HEK293 (cell line): ENCODE results near the gene CCDC9B.

ENCODE experiments used
- MYNN ChIP-seq: fragments of 450-650 bp; formaldehyde crosslinking; IDR thresholded peaks from 2 replicates; pipeline ENCODE4 v1.5.1; 2016; ENCODE audit warnings: missing biosample characterization, missing genetic modification characterization, borderline replicate concordance
- ZNF112 ChIP-seq: fragments of 450-650 bp; formaldehyde crosslinking; IDR thresholded peaks from 2 replicates; pipeline ENCODE4 v1.5.0; 2017; ENCODE audit warnings: missing biosample characterization, missing genetic modification characterization
- ZNF132 ChIP-seq: fragments of 450-650 bp; formaldehyde crosslinking; IDR thresholded peaks from 2 replicates; pipeline ENCODE4 v1.5.1; 2017; ENCODE audit warnings: missing biosample characterization, missing genetic modification characterization, borderline replicate concordance
- ZNF2 ChIP-seq: fragments of 450-650 bp; formaldehyde crosslinking; IDR thresholded peaks from 2 replicates; pipeline ENCODE4 v1.5.1; 2016; ENCODE audit warnings: missing biosample characterization, missing genetic modification characterization
- ZNF274 ChIP-seq, 2 experiments: fragments of 200-500 bp in 1 of 2; fragments of 450-650 bp in 1 of 2; sonication (Bioruptor generic) in 1 of 2; formaldehyde crosslinking in 1 of 2; IDR thresholded peaks; 2 replicates each; pipeline versions ENCODE4 v1.5.1 to v1.6.1; 2014 to 2016; ENCODE audit warnings: borderline replicate concordance in 1 of 2, inconsistent platforms in 1 of 2, low read length in 1 of 2, missing biosample characterization in 1 of 2, missing genetic modification characterization in 1 of 2
- ZNF341 ChIP-seq: fragments of 450-650 bp; formaldehyde crosslinking; IDR thresholded peaks from 2 replicates; pipeline ENCODE4; 2016; ENCODE audit warnings: low read depth, missing biosample characterization, missing genetic modification characterization
- ZNF514 ChIP-seq: fragments of 450-650 bp; formaldehyde crosslinking; IDR thresholded peaks from 2 replicates; pipeline ENCODE4 v1.5.1; 2016; ENCODE audit warnings: missing biosample characterization, missing genetic modification characterization
- ZNF777 ChIP-seq: fragments of 450-650 bp; formaldehyde crosslinking; IDR thresholded peaks from 2 replicates; pipeline ENCODE4 v1.5.1; 2017; ENCODE audit warnings: missing biosample characterization, missing genetic modification characterization, borderline replicate concordance
- ZNF830 ChIP-seq: fragments of 450-650 bp; IDR thresholded peaks from 2 replicates; pipeline ENCODE4 v1.5.0; 2018; ENCODE audit warnings: missing biosample characterization, missing genetic modification characterization, low read depth, mild to moderate bottlenecking, moderate library complexity
- TF ChIP-seq, protein P1 (sequence below): fragments of 450-650 bp; formaldehyde crosslinking; IDR thresholded peaks from 2 replicates; pipeline ENCODE4 v1.5.1; 2016; ENCODE audit warnings: missing biosample characterization, missing genetic modification characterization
- TF ChIP-seq, protein P2 (sequence below): fragments of 450-650 bp; formaldehyde crosslinking; IDR thresholded peaks from 2 replicates; pipeline ENCODE4 v1.5.1; 2016; ENCODE audit warnings: missing biosample characterization, missing genetic modification characterization

DNA sequence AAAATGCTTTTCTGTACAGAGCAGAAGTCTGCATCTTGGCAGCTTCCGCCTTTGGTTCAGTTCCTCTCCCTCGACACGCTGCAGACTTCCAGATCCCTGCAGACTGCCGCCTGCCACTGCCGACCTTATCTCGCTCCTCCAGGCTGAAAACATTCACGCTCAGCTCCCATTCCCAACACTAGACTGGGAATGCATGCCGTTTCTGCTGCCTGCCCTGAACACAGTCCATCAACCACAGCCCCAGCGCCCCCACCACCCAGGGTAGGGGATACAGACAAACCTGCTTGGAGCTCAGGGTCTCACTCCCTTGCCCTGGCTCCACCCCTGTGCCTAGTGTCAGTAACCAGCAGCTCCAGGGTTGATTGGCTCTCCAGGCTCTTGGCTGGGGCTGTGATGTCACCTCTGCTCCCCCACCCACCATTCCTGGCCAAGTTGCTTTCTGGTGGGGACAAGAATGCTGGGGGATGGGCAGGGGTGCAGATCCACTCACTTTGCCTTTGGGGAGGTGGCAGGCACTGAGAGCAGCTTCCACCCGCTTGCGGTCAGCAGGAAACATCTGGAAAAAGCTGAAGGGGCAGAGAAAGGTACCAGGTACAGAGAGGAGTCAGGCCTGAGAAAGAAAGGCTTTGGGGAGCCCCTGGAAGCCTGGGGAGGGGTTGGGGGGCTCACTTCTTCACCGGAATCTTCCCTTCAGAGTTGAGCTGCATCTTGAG lies 39.1 kb downstream of the CCDC9B start:
- TF ChIP-seq ZNF2 (tag by site-specific recombination): no peak
- TF ChIP-seq, protein P1, sequence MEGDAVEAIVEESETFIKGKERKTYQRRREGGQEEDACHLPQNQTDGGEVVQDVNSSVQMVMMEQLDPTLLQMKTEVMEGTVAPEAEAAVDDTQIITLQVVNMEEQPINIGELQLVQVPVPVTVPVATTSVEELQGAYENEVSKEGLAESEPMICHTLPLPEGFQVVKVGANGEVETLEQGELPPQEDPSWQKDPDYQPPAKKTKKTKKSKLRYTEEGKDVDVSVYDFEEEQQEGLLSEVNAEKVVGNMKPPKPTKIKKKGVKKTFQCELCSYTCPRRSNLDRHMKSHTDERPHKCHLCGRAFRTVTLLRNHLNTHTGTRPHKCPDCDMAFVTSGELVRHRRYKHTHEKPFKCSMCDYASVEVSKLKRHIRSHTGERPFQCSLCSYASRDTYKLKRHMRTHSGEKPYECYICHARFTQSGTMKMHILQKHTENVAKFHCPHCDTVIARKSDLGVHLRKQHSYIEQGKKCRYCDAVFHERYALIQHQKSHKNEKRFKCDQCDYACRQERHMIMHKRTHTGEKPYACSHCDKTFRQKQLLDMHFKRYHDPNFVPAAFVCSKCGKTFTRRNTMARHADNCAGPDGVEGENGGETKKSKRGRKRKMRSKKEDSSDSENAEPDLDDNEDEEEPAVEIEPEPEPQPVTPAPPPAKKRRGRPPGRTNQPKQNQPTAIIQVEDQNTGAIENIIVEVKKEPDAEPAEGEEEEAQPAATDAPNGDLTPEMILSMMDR: no peak
- TF ChIP-seq ZNF830: no peak
- no peak for TF ChIP-seq ZNF274 (IDR thresholded peaks at IDR 0.05; ENCODE audit: low read length)
- TF ChIP-seq ZNF274 (tag by site-specific recombination; IDR thresholded peaks at IDR 0.05; ENCODE audit: borderline replicate concordance): no peak
- no peak for TF ChIP-seq ZNF132 (tag by site-specific recombination)
- TF ChIP-seq ZNF514 (tag by site-specific recombination): no peak
- no peak for TF ChIP-seq MYNN (tag by site-specific recombination)
- TF ChIP-seq ZNF112 (tag by site-specific recombination): no peak
- TF ChIP-seq ZNF341 (tag by site-specific recombination): no peak
- no peak for TF ChIP-seq ZNF777 (tag by site-specific recombination)
- TF ChIP-seq, protein P2, sequence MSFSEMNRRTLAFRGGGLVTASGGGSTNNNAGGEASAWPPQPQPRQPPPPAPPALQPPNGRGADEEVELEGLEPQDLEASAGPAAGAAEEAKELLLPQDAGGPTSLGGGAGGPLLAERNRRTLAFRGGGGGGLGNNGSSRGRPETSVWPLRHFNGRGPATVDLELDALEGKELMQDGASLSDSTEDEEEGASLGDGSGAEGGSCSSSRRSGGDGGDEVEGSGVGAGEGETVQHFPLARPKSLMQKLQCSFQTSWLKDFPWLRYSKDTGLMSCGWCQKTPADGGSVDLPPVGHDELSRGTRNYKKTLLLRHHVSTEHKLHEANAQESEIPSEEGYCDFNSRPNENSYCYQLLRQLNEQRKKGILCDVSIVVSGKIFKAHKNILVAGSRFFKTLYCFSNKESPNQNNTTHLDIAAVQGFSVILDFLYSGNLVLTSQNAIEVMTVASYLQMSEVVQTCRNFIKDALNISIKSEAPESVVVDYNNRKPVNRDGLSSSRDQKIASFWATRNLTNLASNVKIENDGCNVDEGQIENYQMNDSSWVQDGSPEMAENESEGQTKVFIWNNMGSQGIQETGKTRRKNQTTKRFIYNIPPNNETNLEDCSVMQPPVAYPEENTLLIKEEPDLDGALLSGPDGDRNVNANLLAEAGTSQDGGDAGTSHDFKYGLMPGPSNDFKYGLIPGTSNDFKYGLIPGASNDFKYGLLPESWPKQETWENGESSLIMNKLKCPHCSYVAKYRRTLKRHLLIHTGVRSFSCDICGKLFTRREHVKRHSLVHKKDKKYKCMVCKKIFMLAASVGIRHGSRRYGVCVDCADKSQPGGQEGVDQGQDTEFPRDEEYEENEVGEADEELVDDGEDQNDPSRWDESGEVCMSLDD (tag by site-specific recombination): no peak
